Aorta (tissue), 5 donors: ENCODE results near the gene MINDY2. TPM values are rescaled to one million over a fixed set of nuclear protein-coding genes. Genes with fewer than 3 reads are reported as not detected.
"Not testable (repeated sequence)": the region's sequence is repeated elsewhere in the genome, so short reads cannot be mapped to it uniquely, and the experiment has no call there.

Experiments used
- ATAC-seq: fragments of 200-7000 bp; cut with Tn5 transposase; one replicate; pipeline ENCODE4 v1.9.1; 2022; ENCODE audit warnings: moderate library complexity; ENCODE audit not compliant: low FRiP score
- DNase-seq, 2 donors: peaks; one replicate each; pipeline ENCODE4 v3.0.0-alpha.2; 2020
- H3K27ac ChIP-seq, 2 donors: one replicate each; pipeline ENCODE4 v1.5.1; 2013; ENCODE audit warnings: low read length in 2 of 2, mild to moderate bottlenecking in 2 of 2, moderate library complexity in 2 of 2, control low read depth in 1 of 2, inconsistent platforms in 1 of 2, low read depth in 1 of 2
- H3K27me3 ChIP-seq, 2 donors: one replicate each; pipeline ENCODE4 v1.6.1; 2013; ENCODE audit warnings: control low read depth in 1 of 2, low read length in 1 of 2, mild to moderate bottlenecking in 1 of 2, moderate library complexity in 1 of 2; ENCODE audit not compliant: insufficient read depth in 2 of 2, control insufficient read depth in 1 of 2
- H3K36me3 ChIP-seq, 2 donors: one replicate each; pipeline ENCODE4 v1.6.1; 2013; ENCODE audit warnings: control low read depth in 1 of 2, low read length in 1 of 2, mild to moderate bottlenecking in 1 of 2; ENCODE audit not compliant: insufficient read depth in 2 of 2, control insufficient read depth in 1 of 2
- H3K4me1 ChIP-seq, 2 donors: one replicate each; pipeline ENCODE4 v1.6.1; 2013; ENCODE audit warnings: low read length in 2 of 2, control low read depth in 1 of 2, mild to moderate bottlenecking in 1 of 2, moderate library complexity in 1 of 2; ENCODE audit not compliant: insufficient read depth in 2 of 2, control insufficient read depth in 1 of 2
- H3K4me3 ChIP-seq, 2 donors: one replicate each; pipeline ENCODE4 v1.5.1; 2013; ENCODE audit warnings: low read length in 2 of 2, control low read depth in 1 of 2, mild to moderate bottlenecking in 1 of 2
- H3K9me3 ChIP-seq: one replicate; pipeline ENCODE4 v1.6.1; 2013; ENCODE audit warnings: mild to moderate bottlenecking, low read length; ENCODE audit not compliant: control insufficient read depth
- WGBS, 2 donors: extraction: QIAGEN DNeasy Blood & Tissue Kit; methylation state at CpG; one replicate each; pipeline ENCODE4 v1.1.7; 2013; 5-methylcytosine and 5-hydroxymethylcytosine counted together
- intact Hi-C, 2 donors: fragments of 100-400 bp; cut with DNase I; formaldehyde crosslinking; loops; one replicate each; pipeline versions ENCODE4 v1.14.2 to v1.15.0; 2022
- polyA plus RNA-seq, 2 donors: library from polyadenylated mRNA; stranded (reverse); fragments of 200-250 nt; gene quantifications; one replicate each; pipeline ENCODE4 v1.2.3, GENCODE V29; 2013
- total RNA-seq, 2 donors: library from RNA; stranded (reverse); fragmentation: NEBNext Ultra II Directional; extraction: Animal tissue kit (Norgen Biotek cat#: 25700); gene quantifications; one replicate each; pipeline ENCODE4 v1.2.1, GENCODE V29; 2021
- donor health status: healthy with polysubstance abuse.
- donor health status: Bipolar disorder and iron deficiency.
- donor health status: DM: no; HTN: no; CAD: no.
- donor health status: DM: no; HTN: no; CAD: no.
- donor health status: DM: yes; HTN: yes; CAD: no.

MINDY2 gene
- total and polyA plus RNA-seq, 4 donors = 10.1 to 48.0 (median 28.4) TPM

GRCh38 chr15:58830556-58830955, 59.5 kb downstream of the MINDY2 start:
- ATAC-seq = no peak
- no peak overlapping the region for H3K27ac ChIP-seq
- no peak overlapping the region for H3K4me3 ChIP-seq
- no peaks in the 10 kb centered on the region for H3K4me1 ChIP-seq
- peaks cover 0 to 2% of the 10 kb centered on the region in 2 donors for H3K36me3 ChIP-seq
- no peak for DNase-seq
- no peaks in the 10 kb centered on the region for H3K9me3 ChIP-seq
- H3K27me3 ChIP-seq = no peaks in the 10 kb centered on the region
- intact Hi-C loops = no loop called here
- 94% methylated on average over 2 of the region's 2 CpGs for WGBS, 2 donors

- WGBS, 2 donors = 71 to 73% methylated on average over 9 of the region's 9 CpGs
- DNase-seq, H3K27me3 ChIP-seq, ATAC-seq, H3K4me3 ChIP-seq, H3K36me3 ChIP-seq, intact Hi-C loops, H3K9me3 ChIP-seq, H3K27ac ChIP-seq, H3K4me1 ChIP-seq: not testable (repeated sequence)
Observed at GRCh38 chr15:58833681-58834426, 62.8 kb downstream of the MINDY2 start.

GRCh38 chr15:58839485-58839884, 68.4 kb downstream of the MINDY2 start:
- Histone ChIP-seq H3K4me3 (no peak overlapping the region), H3K4me1 (no peaks in the 10 kb centered on the region), H3K9me3 (no peaks in the 10 kb centered on the region), H3K27ac (no peak overlapping the region), H3K27me3 (no peaks in the 10 kb centered on the region), H3K36me3 (no peaks in the 10 kb centered on the region)
- WGBS, 2 donors = 91 to 99% methylated on average over 1 of the region's 1 CpG
- DNase-seq (no peak), ATAC-seq (no peak)
- intact Hi-C loops = no loop called here

GRCh38 chr15:58840048-58840447, 68.9 kb downstream of the MINDY2 start:
- 90 to 92% methylated on average over 8 of the region's 8 CpGs for WGBS, 2 donors
- Histone ChIP-seq H3K9me3 (no peaks in the 10 kb centered on the region), H3K4me1 (no peaks in the 10 kb centered on the region), H3K27ac (no peak overlapping the region), H3K36me3 (no peaks in the 10 kb centered on the region), H3K27me3 (no peaks in the 10 kb centered on the region), H3K4me3 (no peak overlapping the region)
- DNase-seq (no peak), ATAC-seq (no peak)
- intact Hi-C loops = no loop called here

- Histone ChIP-seq H3K4me3 (no peak overlapping the region), H3K27me3 (no peaks in the 10 kb centered on the region), H3K9me3 (no peaks in the 10 kb centered on the region), H3K36me3 (no peaks in the 10 kb centered on the region), H3K27ac (no peak overlapping the region), H3K4me1 (no peaks in the 10 kb centered on the region)
- no peak for DNase-seq
- intact Hi-C loops = no loop called here
- no peak for ATAC-seq
- WGBS, 2 donors = 99 to 100% methylated on average over 4 of the region's 4 CpGs
Observed at GRCh38 chr15:58842713-58843396, 71.8 kb downstream of the MINDY2 start.

GRCh38 chr15:58851205-58851604, 80.1 kb downstream of the MINDY2 start:
- H3K27ac ChIP-seq, ATAC-seq, H3K27me3 ChIP-seq, H3K4me1 ChIP-seq, H3K4me3 ChIP-seq, intact Hi-C loops, DNase-seq, H3K36me3 ChIP-seq, H3K9me3 ChIP-seq: not testable (repeated sequence)
- 95 to 96% methylated on average over 3 of the region's 3 CpGs for WGBS, 2 donors

GRCh38 chr15:58852347-58852746, 81.2 kb downstream of the MINDY2 start:
- intact Hi-C loops = no loop called here
- Histone ChIP-seq H3K27me3 (no peaks in the 10 kb centered on the region), H3K36me3 (peaks cover 2 to 5% of the 10 kb centered on the region in 2 donors), H3K9me3 (no peaks in the 10 kb centered on the region), H3K4me3 (no peak overlapping the region), H3K4me1 (peaks cover 0 to 4% of the 10 kb centered on the region in 2 donors), H3K27ac (no peak overlapping the region)
- no peak for DNase-seq
- ATAC-seq = no peak
- 86 to 91% methylated on average over 5 of the region's 5 CpGs for WGBS, 2 donors

- H3K4me1 ChIP-seq = peaks cover 0 to 4% of the 10 kb centered on the region in 2 donors
- intact Hi-C loops = no loop called here
- WGBS, 2 donors = 70 to 78% methylated on average over 4 of the region's 4 CpGs
- H3K9me3 ChIP-seq = no peaks in the 10 kb centered on the region
- no peak overlapping the region for H3K27ac ChIP-seq
- H3K4me3 ChIP-seq = no peak overlapping the region
- H3K36me3 ChIP-seq = peaks cover 2% of the 10 kb centered on the region in 2 donors
- DNase-seq (no peak), ATAC-seq (no peak)
- H3K27me3 ChIP-seq = no peaks in the 10 kb centered on the region
Observed at GRCh38 chr15:58854593-58854992, 83.5 kb downstream of the MINDY2 start.

GRCh38 chr15:58856086-58856485, 85.0 kb downstream of the MINDY2 start:
- peaks cover 2% of the 10 kb centered on the region in 2 donors for H3K36me3 ChIP-seq
- ATAC-seq = no peak
- intact Hi-C loops = no loop called here

More at GRCh38 chr15:58856086-58856485, 85.0 kb downstream of the MINDY2 start:
- H3K4me1 ChIP-seq = peaks cover 0 to 4% of the 10 kb centered on the region in 2 donors
- no peaks in the 10 kb centered on the region for H3K27me3 ChIP-seq
- H3K27ac ChIP-seq = no peak overlapping the region
- no peaks in the 10 kb centered on the region for H3K9me3 ChIP-seq
- H3K4me3 ChIP-seq = no peak overlapping the region
- DNase-seq = no peak
